ENCODE measurements around the gene CCDC148. TPM values are rescaled to one million over a fixed set of nuclear protein-coding genes. Genes with fewer than 3 reads are reported as not detected.

CCDC148 gene
- total and polyA plus RNA-seq, 10 of the 15 experiments (the other 5 are each of a cell fraction or from before 2014, with no cell fraction given), result 0.07 to 0.30 (median 0.18) TPM; not detected in 7

DNA sequence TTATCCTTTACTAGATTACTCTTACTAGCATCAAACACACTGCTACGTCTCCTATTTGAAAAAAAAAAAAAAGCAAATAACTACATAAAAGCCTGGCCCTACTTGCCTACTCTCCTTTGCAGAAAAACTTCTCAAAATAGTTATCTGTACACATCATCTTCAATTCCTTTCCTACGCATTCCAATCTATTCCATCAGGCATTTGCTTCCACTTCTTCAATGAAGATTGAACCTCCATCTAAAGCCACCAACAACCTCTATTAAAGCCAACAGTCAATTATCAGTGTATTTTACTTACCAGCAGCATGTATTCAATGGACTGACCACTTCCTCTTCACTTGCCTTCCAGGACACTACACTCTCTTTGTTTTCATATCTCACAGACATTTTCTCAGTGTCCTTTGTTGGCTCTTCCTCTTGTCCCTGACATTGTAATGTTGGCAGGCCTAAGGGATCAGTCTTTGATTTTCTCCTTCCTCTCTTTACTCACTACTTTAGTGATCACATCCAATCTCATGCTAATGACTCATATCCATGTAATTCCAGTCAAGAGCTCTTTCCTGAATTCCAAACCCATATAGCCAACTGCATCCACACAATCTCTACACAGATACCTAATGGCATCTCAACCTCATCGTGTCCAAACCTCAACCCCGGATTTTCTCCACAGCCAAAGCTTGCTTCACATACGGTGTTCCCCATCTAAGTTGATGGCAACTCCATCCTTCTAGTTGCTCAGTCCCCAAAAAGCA, 131.3 kb downstream of the CCDC148 start:
- Histone ChIP-seq H3K27ac (ENCODE audit: control insufficient read depth, insufficient read depth) (no peak overlapping the region), H3K9me3 (replicated peaks; ENCODE audit: control insufficient read depth, insufficient read depth, low read length) (no peaks in the 10 kb centered on the region), H2AFZ (ENCODE audit: control insufficient read depth, low read depth, low read length) (no peak overlapping the region), H3K79me2 (ENCODE audit: control insufficient read depth, insufficient read depth, low read length) (no peaks in the 10 kb centered on the region), H3K36me3 (ENCODE audit: control insufficient read depth in 2 of 2, insufficient read depth in 2 of 2, low read length in 1 of 2) (no peaks in the 10 kb centered on the region), H3K27me3 (replicated peaks in 1 of 2; ENCODE audit: control insufficient read depth in 2 of 2, insufficient read depth in 2 of 2, low read length in 1 of 2) (no peaks in the 10 kb centered on the region), H3K4me3 (no peak overlapping the region), H3K4me2 (ENCODE audit: control insufficient read depth, insufficient read depth) (no peak overlapping the region), H3K9ac (ENCODE audit: control insufficient read depth, insufficient read depth, low read length) (no peak overlapping the region), H4K20me1 (ENCODE audit: control insufficient read depth, insufficient read depth) (no peaks in the 10 kb centered on the region), H3K4me1 (ENCODE audit: control insufficient read depth, insufficient read depth, low read length) (no peaks in the 10 kb centered on the region)
- in situ Hi-C loops (cut with MboI), result no loop called here
- ATAC-seq (no peak), FAIRE-seq (no peak), DNase-seq (ENCODE audit: low read depth, low spot score) (no peak)
- ChIA-PET CTCF (no interaction called here), SMC1A (ENCODE audit: uncharacterized antibody, unreplicated experiment) (interaction anchor here (0.6 kb wide), 1 partner anchor 1461 kb away, joined by 3 read pairs; no protein-coding TSS in a partner anchor), RAD21 (ENCODE audit: unreplicated experiment) (no interaction called here), POLR2A (no interaction called here)
- intact Hi-C loops (cut with micrococcal nuclease; ENCODE audit: unreplicated experiment), result no loop called here
- 24% methylated on average over 5 of the region's 5 CpGs for WGBS (ENCODE audit: insufficient coverage, insufficient replicate concordance, low lambda C conversion rate, missing lambda C conversion rate)
- no TSS peak for BruUV-seq (replicated peaks)
- no peak for TF ChIP-seq ZNF274 (IDR thresholded peaks at IDR 0.05; ENCODE audit: insufficient read depth, insufficient read length)
- no peak for TF ChIP-seq CEBPB (IDR thresholded peaks at IDR 0.05; ENCODE audit: borderline replicate concordance in 1 of 2, low read depth in 2 of 2, low read length in 2 of 2)
- no peak for TF ChIP-seq RUNX3 (IDR thresholded peaks at IDR 0.05; ENCODE audit: low read length)
- TF ChIP-seq SREBF1 (IDR thresholded peaks at IDR 0.05; ENCODE audit: low read length), result no peak
- TF ChIP-seq MXI1 (IDR thresholded peaks at IDR 0.05; ENCODE audit: low read depth, low read length), result no peak
- TF ChIP-seq, protein P1, sequence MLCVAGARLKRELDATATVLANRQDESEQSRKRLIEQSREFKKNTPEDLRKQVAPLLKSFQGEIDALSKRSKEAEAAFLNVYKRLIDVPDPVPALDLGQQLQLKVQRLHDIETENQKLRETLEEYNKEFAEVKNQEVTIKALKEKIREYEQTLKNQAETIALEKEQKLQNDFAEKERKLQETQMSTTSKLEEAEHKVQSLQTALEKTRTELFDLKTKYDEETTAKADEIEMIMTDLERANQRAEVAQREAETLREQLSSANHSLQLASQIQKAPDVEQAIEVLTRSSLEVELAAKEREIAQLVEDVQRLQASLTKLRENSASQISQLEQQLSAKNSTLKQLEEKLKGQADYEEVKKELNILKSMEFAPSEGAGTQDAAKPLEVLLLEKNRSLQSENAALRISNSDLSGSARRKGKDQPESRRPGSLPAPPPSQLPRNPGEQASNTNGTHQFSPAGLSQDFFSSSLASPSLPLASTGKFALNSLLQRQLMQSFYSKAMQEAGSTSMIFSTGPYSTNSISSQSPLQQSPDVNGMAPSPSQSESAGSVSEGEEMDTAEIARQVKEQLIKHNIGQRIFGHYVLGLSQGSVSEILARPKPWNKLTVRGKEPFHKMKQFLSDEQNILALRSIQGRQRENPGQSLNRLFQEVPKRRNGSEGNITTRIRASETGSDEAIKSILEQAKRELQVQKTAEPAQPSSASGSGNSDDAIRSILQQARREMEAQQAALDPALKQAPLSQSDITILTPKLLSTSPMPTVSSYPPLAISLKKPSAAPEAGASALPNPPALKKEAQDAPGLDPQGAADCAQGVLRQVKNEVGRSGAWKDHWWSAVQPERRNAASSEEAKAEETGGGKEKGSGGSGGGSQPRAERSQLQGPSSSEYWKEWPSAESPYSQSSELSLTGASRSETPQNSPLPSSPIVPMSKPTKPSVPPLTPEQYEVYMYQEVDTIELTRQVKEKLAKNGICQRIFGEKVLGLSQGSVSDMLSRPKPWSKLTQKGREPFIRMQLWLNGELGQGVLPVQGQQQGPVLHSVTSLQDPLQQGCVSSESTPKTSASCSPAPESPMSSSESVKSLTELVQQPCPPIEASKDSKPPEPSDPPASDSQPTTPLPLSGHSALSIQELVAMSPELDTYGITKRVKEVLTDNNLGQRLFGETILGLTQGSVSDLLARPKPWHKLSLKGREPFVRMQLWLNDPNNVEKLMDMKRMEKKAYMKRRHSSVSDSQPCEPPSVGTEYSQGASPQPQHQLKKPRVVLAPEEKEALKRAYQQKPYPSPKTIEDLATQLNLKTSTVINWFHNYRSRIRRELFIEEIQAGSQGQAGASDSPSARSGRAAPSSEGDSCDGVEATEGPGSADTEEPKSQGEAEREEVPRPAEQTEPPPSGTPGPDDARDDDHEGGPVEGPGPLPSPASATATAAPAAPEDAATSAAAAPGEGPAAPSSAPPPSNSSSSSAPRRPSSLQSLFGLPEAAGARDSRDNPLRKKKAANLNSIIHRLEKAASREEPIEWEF (IDR thresholded peaks at IDR 0.05; ENCODE audit: insufficient replicate concordance, low read depth, low read length), result no peak
